GM21723 (cell line): ENCODE results near the gene METTL16.

Source experiments
- ATAC-seq: cut with Tn5 transposase; IDR thresholded peaks from one replicate; pipeline ENCODE4 v1.9.1; 2021; ENCODE audit warnings: mild to moderate bottlenecking, moderate library complexity; ENCODE audit not compliant: unreplicated experiment

METTL16 gene

GRCh38 chr17:2368359-2368758, 143.3 kb downstream of the METTL16 start:
- no peak for ATAC-seq

- ATAC-seq = no peak
Measured at GRCh38 chr17:2366747-2367494, 144.8 kb downstream of the METTL16 start.
